GM20431 (cell line): ENCODE results near the gene NCAN.
"Not testable (repeated sequence)": the region's sequence is repeated elsewhere in the genome, so short reads cannot be mapped to it uniquely, and the experiment has no call there.

Experiments used
- in situ Hi-C: fragments of 300-500 bp; cut with MseI, MboI; formaldehyde crosslinking; loops from one replicate; pipeline ENCODE4 v1.15.0; 2020; ENCODE audit warnings: low sequenced_read_pairs; ENCODE audit not compliant: unreplicated experiment

NCAN gene

GRCh38 chr19:19223060-19223459 lies 11.3 kb downstream of the NCAN start:
- in situ Hi-C loops: no loop called here

DNA sequence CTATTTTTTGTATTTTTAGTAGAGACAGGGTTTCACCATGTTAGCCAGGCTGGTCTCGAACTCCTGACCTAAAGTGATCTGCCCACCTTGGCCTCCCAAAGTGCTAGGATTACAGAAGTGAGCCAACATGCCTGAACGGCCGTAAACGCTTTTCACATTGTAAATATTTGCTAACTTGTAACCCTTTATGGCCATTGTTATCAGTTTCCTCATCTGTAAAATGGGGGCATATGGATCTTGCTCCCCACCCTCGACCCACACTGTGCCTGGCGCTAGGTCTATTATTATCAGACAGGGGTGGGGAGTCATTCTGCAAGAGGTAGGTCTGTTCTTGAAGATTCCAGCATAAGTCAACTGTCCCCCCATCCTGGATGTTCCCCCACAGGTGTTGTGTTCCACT lies 11.9 kb downstream of the NCAN start:
- in situ Hi-C loops: no loop called here

- in situ Hi-C loops: no loop called here
Observed at GRCh38 chr19:19224150-19224851, 12.5 kb downstream of the NCAN start.

DNA sequence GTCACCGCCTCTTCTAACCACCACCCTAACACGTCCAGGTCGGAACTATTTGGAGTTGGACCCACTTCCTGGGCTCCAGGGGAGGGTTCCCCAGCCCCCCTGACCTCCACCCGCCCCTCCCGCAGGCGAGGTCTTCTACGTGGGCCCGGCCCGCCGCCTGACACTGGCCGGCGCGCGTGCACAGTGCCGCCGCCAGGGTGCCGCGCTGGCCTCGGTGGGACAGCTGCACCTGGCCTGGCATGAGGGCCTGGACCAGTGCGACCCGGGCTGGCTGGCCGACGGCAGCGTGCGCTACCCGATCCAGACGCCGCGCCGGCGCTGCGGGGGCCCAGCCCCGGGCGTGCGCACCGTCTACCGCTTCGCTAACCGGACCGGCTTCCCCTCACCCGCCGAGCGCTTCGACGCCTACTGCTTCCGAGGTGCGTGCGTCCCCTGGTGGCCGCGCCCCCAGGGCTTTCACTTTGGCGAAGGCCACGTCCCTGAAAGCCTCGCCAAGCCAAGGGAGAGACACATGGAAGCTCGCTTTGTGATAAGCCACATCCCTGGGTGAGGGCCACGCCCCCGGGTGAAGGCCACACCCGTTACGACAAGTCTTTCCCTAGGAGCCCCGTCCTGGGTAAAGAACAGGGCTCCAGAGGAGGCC lies 13.2 kb downstream of the NCAN start:
- in situ Hi-C loops: no loop called here

- in situ Hi-C loops: no loop called here
Observed at GRCh38 chr19:19226204-19226603, 14.4 kb downstream of the NCAN start.

- in situ Hi-C loops: no loop called here
Observed at GRCh38 chr19:19226663-19227062, 14.9 kb downstream of the NCAN start.

- in situ Hi-C loops: no loop called here
Observed at GRCh38 chr19:19227217-19227616, 15.5 kb downstream of the NCAN start.

GRCh38 chr19:19229701-19230100 lies 17.9 kb downstream of the NCAN start:
- in situ Hi-C loops: no loop called here

GRCh38 chr19:19230999-19231398 lies 19.2 kb downstream of the NCAN start:
- in situ Hi-C loops: no loop called here

- in situ Hi-C loops: no loop called here
Observed at GRCh38 chr19:19232261-19232721, 20.5 kb downstream of the NCAN start.

DNA sequence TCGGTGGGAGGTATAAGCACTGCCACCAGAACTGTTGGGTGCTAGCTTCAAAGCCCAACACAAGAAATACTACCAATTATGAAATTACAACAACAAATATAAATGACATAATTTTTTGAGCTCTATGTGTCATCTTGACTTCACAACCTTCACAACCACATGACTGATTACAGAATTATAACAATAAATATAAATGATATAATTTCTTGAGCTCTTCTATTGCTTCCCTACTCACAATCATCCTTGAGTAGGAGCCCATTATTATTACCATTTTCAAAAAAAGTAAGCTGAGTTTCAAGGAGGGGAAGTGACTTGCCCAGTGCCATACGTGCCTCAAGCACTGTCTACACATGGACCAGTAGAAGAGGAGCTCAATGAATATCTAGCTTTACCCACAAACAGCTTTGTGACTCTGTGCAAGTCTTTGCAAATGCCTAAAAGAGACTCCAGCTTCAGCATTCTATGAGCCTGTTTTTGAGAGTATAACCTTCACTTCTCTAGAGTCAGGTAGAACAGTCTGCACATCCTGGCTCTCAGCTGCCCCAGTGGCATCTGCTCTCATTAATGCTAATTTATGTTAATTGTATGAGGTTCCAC lies 22.6 kb downstream of the NCAN start:
- in situ Hi-C loops: no loop called here

- in situ Hi-C loops: no loop called here
Observed at GRCh38 chr19:19236173-19236572, 24.4 kb downstream of the NCAN start.

DNA sequence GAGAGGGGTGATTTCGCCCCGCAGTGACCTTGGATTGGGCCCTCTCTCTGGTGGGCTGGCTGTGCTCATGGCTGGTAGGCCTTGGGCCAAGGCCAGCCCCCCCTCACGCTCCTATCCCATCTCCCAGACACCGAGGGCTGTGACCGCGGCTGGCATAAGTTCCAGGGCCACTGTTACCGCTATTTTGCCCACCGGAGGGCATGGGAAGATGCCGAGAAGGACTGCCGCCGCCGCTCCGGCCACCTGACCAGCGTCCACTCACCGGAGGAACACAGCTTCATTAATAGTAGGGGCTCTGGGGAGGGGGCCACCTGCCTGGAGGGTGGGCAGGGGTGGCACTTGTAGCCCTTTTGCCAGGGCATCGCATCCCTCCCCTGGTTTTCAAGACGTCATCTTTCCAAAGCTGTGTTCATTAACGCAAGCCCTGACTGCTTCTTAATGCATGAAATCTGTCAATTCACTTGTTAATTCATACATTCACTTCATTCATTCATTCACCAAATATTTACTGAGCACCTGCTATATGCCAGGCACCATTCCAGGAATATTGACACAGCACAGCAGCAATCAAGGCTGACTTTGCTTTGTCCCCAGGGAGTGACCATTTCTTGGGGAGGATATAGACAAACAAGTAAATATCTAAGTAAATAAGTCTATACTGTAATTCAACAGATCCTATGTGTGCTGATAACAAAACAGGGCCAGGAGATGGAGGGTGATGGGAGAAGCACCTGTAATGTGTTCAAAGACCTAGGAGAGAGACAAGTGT lies 26.6 kb downstream of the NCAN start:
- in situ Hi-C loops: no loop called here

DNA sequence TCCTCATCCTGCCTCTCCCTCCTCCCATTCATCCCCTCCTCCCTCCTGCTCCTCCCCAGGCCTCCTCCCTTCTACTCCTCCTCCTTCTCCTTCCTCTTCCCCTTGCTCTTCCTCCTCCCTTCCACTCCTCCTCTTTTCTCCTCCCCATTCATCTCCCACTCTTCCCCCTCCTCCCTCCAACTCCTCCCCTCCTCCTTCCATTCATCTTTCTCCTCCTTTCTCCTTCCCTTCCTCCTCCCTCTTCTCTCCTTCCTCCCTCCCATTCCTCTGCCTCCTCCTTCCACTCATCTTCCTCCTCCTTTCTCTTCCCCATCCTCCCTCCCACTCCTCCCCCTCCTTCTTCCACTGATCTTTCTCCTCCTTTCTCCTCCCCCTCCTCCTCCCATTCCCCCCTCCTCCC lies 27.9 kb downstream of the NCAN start:
- in situ Hi-C loops: no loop called here

GRCh38 chr19:19240476-19240875 lies 28.7 kb downstream of the NCAN start:
- in situ Hi-C loops: no loop called here

- in situ Hi-C loops: no loop called here
Observed at GRCh38 chr19:19250196-19250801, 38.5 kb downstream of the NCAN start.

DNA sequence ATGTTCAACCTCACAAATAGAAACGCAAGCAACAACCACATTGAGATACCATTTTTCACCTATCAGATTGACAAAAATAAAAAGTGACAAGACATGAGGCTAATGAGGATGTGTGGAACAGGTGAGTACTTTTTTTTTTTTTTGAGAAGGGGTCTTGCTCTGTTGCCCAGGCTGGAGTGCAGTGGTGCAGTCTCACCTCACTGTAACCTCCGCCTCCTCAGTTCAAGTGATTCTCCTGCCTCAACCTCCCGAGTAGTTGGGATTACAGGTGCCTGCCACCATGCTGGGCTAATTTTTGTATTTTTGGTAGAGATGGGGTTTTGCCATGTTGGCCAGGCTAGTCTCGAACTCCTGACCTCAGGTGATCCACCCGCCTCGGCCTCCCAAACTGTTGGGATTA lies 41.7 kb downstream of the NCAN start:
- in situ Hi-C loops: not testable (repeated sequence)

- in situ Hi-C loops: no loop called here
Observed at GRCh38 chr19:19256072-19256969, 44.6 kb downstream of the NCAN start.

- in situ Hi-C loops: no loop called here
Observed at GRCh38 chr19:19257137-19257536, 45.4 kb downstream of the NCAN start.
